Ovary (tissue), 3 donors: ENCODE results near the gene TNNT2.

Experiments
- POLR2A ChIP-seq: fragments of 450-650 bp; IDR thresholded peaks from one replicate; pipeline ENCODE4 v1.6.1; 2017; ENCODE audit warnings: antibody characterized with exemption, mild to moderate bottlenecking, moderate library complexity
- TF ChIP-seq, protein P1 (sequence below), 3 donors: fragments of 450-650 bp in 2 of 3; fragments of 200-600 bp in 1 of 3; IDR thresholded peaks; one replicate each; pipeline versions ENCODE4 v1.5.1 to v1.8.0; 2016 to 2022; ENCODE audit warnings: antibody characterized with exemption in 3 of 3, mild to moderate bottlenecking in 1 of 3
- donor health status: DM: no; HTN: no; CAD: no.

DNA sequence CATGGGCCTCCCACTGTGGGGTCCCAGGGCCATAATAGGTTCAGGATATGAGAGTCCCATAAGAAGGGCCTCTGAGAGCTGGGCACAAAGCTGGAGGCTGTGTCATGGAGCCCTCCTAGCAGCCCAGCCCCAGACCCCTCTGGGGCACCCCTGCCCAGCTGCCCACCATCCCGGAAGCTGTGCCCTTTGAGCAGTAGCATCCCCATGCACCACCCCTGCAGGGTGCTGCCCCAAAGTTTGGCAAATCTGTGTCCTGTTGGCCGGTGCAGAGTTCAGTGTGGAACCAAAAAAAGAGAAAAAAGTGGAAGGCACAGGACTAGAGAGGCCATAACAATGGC, 17.6 kb downstream of the TNNT2 start:
- TF ChIP-seq, protein P1, sequence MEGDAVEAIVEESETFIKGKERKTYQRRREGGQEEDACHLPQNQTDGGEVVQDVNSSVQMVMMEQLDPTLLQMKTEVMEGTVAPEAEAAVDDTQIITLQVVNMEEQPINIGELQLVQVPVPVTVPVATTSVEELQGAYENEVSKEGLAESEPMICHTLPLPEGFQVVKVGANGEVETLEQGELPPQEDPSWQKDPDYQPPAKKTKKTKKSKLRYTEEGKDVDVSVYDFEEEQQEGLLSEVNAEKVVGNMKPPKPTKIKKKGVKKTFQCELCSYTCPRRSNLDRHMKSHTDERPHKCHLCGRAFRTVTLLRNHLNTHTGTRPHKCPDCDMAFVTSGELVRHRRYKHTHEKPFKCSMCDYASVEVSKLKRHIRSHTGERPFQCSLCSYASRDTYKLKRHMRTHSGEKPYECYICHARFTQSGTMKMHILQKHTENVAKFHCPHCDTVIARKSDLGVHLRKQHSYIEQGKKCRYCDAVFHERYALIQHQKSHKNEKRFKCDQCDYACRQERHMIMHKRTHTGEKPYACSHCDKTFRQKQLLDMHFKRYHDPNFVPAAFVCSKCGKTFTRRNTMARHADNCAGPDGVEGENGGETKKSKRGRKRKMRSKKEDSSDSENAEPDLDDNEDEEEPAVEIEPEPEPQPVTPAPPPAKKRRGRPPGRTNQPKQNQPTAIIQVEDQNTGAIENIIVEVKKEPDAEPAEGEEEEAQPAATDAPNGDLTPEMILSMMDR (IDR thresholded peaks at IDR 0.05): no peak
- no peak for TF ChIP-seq POLR2A
